HepG2 (cell line): Measurements from ENCODE around the gene ANTXR1. TPM values are rescaled to one million over a fixed set of nuclear protein-coding genes. Genes with fewer than 3 reads are reported as not detected.
A peak's percentile ranks its signal among the peaks of the same experiment; 100 is the strongest.

Experiments used
- AHDC1 ChIP-seq: sonication (generic); formaldehyde crosslinking; IDR thresholded peaks from 2 replicates; pipeline ENCODE4 v1.5.1; 2020; ENCODE audit warnings: mild to moderate bottlenecking, missing genetic modification reagents, borderline replicate concordance
- CREM ChIP-seq, 2 experiments: sonication (generic) in 1 of 2; formaldehyde crosslinking in 1 of 2; IDR thresholded peaks; 2 replicates each; pipeline versions ENCODE4 v1.4.0 to v1.6.1; 2016 to 2020; ENCODE audit warnings: antibody characterized with exemption in 1 of 2, mild to moderate bottlenecking in 1 of 2, missing genetic modification reagents in 1 of 2
- ETV5 ChIP-seq: IDR thresholded peaks from 2 replicates; pipeline ENCODE4 v1.6.1; 2018; ENCODE audit warnings: missing biosample characterization, missing genetic modification reagents, inconsistent platforms, borderline replicate concordance
- GABPB1 ChIP-seq: IDR thresholded peaks from 2 replicates; pipeline ENCODE4 v1.6.1; 2016; ENCODE audit warnings: mild to moderate bottlenecking, missing genetic modification reagents, moderate library complexity, missing compliant biosample characterization
- PAXIP1 ChIP-seq: sonication (generic); formaldehyde crosslinking; conservative IDR thresholded peaks from 2 replicates; pipeline ENCODE4 v1.4.0; 2020; ENCODE audit warnings: mild to moderate bottlenecking, missing genetic modification reagents, moderate library complexity
- TARDBP ChIP-seq: sonication (generic); formaldehyde crosslinking; IDR thresholded peaks from 2 replicates; pipeline ENCODE4 v1.8.0; 2022; ENCODE audit warnings: mild to moderate bottlenecking, missing genetic modification reagents
- ZNF263 ChIP-seq: sonication (generic); formaldehyde crosslinking; IDR thresholded peaks from 2 replicates; pipeline ENCODE4 v1.4.0; 2020; ENCODE audit warnings: missing genetic modification reagents
- ZNF687 ChIP-seq: sonication (generic); formaldehyde crosslinking; IDR thresholded peaks from 2 replicates; pipeline ENCODE4 v1.5.1; 2020; ENCODE audit warnings: mild to moderate bottlenecking, missing genetic modification reagents, moderate library complexity
- polyA plus RNA-seq, 8 experiments: library from polyadenylated mRNA; depleted of rRNA in 3 of 8; stranded (reverse) in 7 of 8; unstranded in 1 of 8; fragments of >200 nt; fragmentation: Illumina TruSeq in 4 of 8; extraction: Trizol in 4 of 8; gene quantifications; 2 replicates each; pipeline versions ENCODE4 v1.2.1 to v1.2.3, GENCODE V29; 2011 to 2016; ENCODE audit warnings: low read depth in 4 of 8, missing spikeins in 1 of 8, mixed read lengths in 1 of 8; ENCODE audit not compliant: insufficient read depth in 1 of 8
- total RNA-seq, 5 experiments: library from RNA; depleted of rRNA; stranded (reverse); fragments of >200 nt; fragmentation: Illumina TruSeq; extraction: Trizol; gene quantifications; 2 replicates each; pipeline ENCODE4 v1.2.3, GENCODE V29; 2016; ENCODE audit warnings: low read depth in 1 of 5
- TF ChIP-seq, protein P1 (sequence below): sonication (generic); formaldehyde crosslinking; IDR thresholded peaks from 2 replicates; pipeline ENCODE4 v1.5.0; 2020; ENCODE audit warnings: mild to moderate bottlenecking, missing genetic modification reagents, borderline replicate concordance

The ANTXR1 gene
- total and polyA plus RNA-seq, 2 of the 13 experiments (the other 11 are each of a cell fraction or from before 2014, with no cell fraction given), result 4.5 to 12.7 TPM

- TF ChIP-seq AHDC1 (CRISPR knock-in tag), result peak; percentile 81; the same call in 1 of the 2 replicates
- TF ChIP-seq CREM (IDR thresholded peaks at IDR 0.05), result peak; percentile 55; the same call in 1 of the 2 replicates
- TF ChIP-seq CREM (CRISPR knock-in tag; IDR thresholded peaks at IDR 0.05), result no peak
- TF ChIP-seq, protein P1, sequence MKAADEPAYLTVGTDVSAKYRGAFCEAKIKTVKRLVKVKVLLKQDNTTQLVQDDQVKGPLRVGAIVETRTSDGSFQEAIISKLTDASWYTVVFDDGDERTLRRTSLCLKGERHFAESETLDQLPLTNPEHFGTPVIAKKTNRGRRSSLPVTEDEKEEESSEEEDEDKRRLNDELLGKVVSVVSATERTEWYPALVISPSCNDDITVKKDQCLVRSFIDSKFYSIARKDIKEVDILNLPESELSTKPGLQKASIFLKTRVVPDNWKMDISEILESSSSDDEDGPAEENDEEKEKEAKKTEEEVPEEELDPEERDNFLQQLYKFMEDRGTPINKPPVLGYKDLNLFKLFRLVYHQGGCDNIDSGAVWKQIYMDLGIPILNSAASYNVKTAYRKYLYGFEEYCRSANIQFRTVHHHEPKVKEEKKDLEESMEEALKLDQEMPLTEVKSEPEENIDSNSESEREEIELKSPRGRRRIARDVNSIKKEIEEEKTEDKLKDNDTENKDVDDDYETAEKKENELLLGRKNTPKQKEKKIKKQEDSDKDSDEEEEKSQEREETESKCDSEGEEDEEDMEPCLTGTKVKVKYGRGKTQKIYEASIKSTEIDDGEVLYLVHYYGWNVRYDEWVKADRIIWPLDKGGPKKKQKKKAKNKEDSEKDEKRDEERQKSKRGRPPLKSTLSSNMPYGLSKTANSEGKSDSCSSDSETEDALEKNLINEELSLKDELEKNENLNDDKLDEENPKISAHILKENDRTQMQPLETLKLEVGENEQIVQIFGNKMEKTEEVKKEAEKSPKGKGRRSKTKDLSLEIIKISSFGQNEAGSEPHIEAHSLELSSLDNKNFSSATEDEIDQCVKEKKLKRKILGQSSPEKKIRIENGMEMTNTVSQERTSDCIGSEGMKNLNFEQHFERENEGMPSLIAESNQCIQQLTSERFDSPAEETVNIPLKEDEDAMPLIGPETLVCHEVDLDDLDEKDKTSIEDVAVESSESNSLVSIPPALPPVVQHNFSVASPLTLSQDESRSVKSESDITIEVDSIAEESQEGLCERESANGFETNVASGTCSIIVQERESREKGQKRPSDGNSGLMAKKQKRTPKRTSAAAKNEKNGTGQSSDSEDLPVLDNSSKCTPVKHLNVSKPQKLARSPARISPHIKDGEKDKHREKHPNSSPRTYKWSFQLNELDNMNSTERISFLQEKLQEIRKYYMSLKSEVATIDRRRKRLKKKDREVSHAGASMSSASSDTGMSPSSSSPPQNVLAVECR (CRISPR knock-in tag), result peak; percentile 46; the same call in 1 of the 2 replicates
- TF ChIP-seq GABPB1 (CRISPR knock-in tag), result peak; percentile 33
- TF ChIP-seq TARDBP, result peak; percentile 62; the same call in 1 of the 2 replicates
- peak; percentile 38; the same call in 1 of the 2 replicates for TF ChIP-seq ZNF687 (CRISPR knock-in tag)
- no peak for TF ChIP-seq ZNF263 (CRISPR knock-in tag)
- TF ChIP-seq PAXIP1 (CRISPR knock-in tag), result peak; percentile 76
- peak; percentile 92; the same call in 1 of the 2 replicates for TF ChIP-seq ETV5 (CRISPR knock-in tag)
Measured at GRCh38 chr2:69082430-69082997, 69.5 kb downstream of the ANTXR1 start (continued).
